GM19239 (cell line): Measurements from ENCODE around the gene NBEA.
"Not testable (repeated sequence)": the region's sequence is repeated elsewhere in the genome, so short reads cannot be mapped to it uniquely, and the experiment has no call there.

Experiments
- DNase-seq: peaks from one replicate; pipeline ENCODE4 v3.0.0; 2011; ENCODE audit warnings: low spot score; ENCODE audit not compliant: insufficient read length
- FAIRE-seq: peaks from 2 replicates; lab custom pipeline; 2011; peaks lifted over from hg19 to GRCh38; lab: Jason Lieb, UNC

The NBEA gene

DNA sequence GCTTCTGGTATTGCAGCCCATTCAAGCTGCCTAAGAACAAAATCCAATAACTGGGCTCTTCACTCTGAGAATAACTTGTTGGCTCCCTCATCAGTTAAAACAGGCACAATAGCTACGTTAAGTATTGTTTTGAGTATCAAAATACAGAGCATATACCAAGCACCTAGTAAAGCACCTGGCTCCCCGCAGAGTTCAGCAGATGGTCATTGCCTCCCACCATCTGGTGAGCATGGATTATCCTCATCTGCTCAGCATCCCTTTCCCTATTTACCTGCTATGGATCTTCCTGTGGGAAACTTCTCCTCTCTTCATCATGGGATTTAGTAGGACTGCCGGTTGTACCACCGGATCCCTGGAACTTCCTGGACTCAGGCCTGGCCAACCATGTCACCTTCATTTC, 733.6 kb downstream of the NBEA start:
- DNase-seq (no peak), FAIRE-seq (no peak)

DNA sequence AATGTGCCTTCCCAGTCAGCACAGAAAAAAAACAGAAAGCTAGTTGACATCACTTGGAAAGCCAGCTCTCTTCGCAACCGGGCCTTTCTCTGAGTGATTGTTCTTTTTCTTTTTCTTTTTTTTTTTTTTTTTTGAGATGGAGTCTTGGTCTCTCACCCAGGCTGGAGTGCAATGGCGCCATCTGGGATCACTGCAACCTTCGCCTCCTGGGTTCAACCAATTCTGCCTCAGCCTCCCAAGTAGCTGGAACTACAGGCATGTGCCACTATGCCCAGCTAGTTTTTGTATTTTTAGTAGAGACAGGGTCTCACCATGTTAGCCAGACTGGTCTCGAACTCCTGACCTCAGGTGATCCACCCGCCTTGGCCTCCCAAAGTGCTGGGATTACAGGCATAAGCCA, 735.8 kb downstream of the NBEA start:
- not testable (repeated sequence) for FAIRE-seq

DNA sequence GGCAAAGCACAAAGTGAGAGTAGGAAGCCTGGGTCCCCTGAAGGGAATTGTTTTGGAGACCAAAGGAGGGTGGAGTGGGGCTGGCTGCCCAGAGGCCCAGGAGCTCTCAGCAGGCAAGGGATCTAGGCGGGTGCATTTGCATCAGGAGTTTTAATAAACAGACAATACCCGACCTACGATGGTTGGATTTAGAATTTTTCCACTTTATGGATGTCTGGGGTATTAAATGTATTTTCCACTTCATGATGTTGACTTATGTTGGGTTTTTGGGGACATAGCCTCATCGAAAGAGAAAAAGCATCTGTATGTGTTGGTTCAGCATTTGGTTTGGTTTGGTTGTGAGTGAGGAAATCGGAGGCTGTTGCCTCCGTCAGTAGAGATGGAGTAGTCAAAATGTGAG, 739.6 kb downstream of the NBEA start:
- DNase-seq (no peak), FAIRE-seq (no peak)

More for the DNA sequence above, 735.8 kb downstream of the NBEA start:
- not testable (repeated sequence) for DNase-seq

- no peak for DNase-seq
- no peak for FAIRE-seq
Measured at GRCh38 chr13:35684432-35684831, 742.4 kb downstream of the NBEA start.

DNA sequence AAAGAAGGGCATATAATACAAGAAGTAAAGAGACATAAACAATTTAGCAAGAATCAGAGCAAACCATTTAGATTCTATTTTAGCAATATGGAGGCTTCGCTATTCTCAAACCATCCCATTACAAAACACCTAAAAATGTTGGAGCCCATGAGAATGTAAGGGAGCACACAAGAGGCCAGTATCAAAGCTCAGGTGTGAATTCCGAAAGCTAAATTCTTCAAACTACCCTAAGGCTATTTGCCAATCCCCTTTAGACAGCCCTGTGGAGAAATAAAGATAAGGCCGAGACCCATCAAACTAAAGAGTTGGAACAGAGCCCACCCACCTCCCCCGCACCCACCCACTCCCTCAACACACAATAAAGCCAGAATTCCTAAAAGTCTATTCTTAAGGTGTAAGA, 745.3 kb downstream of the NBEA start:
- FAIRE-seq = no peak
- DNase-seq = no peak

DNA sequence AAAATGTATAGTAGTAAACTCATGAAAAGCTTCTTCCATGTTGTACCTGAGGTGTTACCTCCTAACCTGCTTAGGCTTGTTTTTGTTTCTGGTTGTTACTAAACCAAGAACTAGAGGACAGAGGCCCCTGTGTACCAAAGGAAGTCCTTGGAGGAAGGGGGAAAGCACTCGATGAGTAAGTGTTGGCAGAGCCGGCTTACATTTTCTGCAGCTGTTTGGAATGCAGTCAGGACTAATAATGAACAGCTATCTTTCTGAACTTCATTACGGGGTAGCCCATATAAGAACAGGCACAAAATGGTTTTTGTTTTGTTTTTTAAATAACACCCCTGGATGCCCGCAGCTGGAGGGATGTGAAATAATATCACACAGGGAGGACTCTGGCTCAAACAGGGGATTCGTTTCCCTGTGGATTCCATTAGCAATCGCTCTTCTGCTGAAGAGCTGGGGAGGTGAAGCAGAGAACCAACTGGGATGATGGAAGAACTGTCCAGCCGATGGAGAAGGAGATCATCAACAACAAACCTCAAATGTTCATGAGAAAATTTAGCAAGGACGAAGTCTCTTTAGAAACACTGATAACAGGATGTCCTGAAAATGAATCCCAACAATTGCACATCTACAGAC, 748.6 kb downstream of the NBEA start:
- DNase-seq (no peak), FAIRE-seq (no peak)

DNA sequence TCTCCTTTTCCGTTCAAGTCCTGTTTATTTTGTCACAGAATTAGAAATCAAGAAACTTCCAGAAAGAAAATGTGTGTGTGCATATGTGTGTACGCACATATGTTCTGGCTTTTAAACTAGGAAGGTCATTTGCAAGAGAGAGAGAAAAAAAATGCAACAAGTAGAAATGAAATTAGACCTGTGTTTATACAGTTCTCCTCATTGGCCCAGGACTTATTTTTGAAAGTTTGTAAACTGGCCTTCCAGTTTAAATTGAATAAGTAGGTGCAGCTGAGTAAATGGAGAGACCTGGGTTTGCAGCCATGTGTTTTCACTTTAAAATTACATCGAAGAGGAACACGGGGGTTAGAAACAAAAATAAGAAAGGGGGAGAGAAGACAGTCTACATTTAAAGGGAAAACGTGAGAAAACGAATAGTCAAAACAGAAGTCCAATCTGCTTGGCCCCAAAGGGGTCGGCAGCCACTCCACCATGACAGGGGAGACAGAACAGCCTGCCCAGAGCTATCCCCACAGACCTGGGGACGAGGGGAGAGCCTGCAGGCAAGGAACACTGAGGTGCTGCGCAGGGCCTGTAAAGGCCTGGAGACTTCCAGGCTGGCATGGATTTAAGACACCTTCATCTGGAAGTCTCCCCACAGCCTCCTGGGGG, 751.2 kb downstream of the NBEA start:
- no peak for FAIRE-seq

GRCh38 chr13:35694031-35694430, 752.0 kb downstream of the NBEA start:
- DNase-seq (no peak), FAIRE-seq (no peak)

More for the DNA sequence above, 751.2 kb downstream of the NBEA start:
- DNase-seq = no peak

DNA sequence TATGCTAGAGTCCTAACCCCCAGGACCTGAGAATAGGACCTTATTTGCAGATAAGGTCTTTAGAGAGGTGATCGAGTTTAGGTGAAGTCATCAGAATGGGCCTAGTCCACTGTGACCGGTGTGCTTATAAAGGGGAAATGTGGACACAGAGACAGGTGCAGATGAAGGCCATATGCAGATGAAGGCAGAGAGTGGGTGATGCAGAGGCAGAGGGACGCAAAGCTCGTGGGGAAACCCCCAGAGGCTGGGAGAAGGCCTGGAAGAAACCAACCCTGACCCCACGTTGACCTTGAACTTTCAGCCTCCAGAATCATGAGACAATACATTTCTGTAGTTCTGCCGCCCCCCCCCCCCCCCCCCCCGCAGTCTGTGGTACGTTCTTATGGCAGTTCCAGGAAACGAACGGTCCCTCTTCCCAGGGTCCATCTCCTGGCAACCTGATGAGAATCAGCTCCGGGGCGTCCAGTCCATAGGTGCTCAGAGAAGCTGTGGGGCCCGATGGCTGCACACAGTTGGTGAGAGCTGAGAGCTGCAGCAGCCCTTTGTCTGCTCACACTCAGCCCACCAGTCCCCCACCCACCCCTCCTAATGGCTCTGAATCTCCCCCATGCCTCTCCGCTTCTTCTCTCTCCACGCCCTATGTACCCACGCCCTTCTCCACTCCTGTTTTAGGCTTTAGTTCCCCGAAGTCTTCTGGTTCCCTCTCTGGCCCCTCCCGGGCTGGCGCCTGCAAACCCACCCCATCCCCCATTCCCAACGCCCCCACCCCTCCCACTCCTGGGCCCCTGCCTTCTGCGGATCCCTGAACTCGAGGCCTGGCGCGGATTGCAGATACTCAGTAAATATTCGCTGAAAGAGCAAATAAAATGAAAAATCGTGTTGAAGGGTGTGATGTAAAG, 752.7 kb downstream of the NBEA start:
- no peak for FAIRE-seq
- no peak for DNase-seq

DNA sequence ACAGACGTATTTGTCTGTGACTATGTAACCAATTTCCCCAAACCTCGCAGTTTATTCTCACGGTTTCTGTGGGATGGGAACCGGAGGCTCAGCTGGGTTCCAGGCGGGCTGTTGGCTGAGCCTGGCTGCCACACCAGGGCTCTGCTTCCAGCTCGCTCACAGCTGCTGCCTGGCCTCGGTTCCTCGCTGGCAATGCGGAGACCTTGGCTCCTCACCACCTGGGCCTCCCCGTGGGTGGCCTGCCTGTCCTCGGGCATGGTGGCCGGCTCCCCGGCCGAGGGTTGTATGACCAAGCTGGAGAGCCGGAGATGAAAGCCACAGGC, 753.3 kb downstream of the NBEA start:
- DNase-seq = no peak
- FAIRE-seq = no peak

GRCh38 chr13:35697186-35697730, 755.2 kb downstream of the NBEA start:
- FAIRE-seq (no peak), DNase-seq (no peak)

DNA sequence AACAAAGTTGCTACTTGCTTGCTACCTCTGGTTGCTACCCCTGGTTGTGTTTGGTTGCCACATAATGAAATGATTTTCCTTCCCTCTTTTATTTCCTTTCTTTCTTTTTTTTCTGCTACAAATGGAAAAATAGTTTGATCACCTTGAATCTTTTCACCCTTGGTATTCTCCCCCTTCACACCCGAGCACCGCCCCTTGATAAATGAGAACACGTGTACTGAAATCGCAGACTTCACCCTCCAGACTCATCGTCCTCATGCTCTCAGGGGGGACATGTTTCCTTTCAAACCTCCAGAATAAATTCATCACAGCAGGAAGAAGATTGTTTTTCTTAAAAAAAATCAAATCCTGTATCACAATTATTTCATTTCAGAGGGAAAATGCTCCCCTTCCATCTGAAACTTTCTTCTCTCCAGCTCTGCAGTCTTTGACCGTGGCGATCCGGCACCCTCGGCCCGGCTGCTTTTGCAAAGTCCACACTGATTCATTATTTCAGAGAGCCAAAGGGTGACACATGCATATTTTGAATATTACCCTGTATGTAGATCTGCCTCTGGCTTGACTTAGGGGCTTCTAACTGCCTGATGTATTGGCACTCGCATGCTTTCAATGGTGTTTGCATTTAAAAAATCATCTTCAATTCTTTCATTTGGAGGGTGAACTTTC, 757.0 kb downstream of the NBEA start:
- FAIRE-seq (no peak), DNase-seq (no peak)

DNA sequence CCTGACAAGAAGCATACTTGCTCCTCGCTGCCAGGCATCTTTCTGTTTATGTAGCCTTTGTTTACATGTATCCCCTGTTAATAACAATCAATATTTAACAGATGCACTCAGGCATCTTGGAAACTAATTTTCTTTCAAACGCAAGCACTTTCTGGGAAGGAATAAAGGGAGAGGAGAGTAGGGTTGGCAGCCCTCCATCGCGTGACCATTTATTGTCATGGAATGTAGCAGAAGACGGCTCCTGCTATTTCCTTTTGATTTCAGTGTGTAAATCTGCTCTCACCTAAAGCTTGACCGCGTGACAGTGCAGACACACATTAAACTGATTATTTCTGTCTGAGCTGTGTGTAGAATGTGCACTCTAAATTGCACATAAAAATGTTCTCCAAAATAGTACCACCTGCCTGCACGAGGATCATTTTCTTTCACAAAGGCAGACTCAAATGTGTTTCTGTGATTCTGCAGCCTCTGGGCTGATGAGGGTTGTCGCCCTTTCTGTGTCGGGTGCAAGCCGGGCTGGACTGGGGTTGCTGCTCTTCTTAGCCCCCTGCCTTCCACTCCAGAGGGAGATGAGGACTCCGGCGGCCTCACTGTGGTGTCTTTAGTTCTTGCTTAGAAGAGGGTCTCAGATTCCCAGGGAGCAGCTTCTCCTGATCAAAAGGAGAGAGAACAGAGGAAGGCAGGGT, 757.9 kb downstream of the NBEA start:
- DNase-seq (no peak), FAIRE-seq (no peak)

DNA sequence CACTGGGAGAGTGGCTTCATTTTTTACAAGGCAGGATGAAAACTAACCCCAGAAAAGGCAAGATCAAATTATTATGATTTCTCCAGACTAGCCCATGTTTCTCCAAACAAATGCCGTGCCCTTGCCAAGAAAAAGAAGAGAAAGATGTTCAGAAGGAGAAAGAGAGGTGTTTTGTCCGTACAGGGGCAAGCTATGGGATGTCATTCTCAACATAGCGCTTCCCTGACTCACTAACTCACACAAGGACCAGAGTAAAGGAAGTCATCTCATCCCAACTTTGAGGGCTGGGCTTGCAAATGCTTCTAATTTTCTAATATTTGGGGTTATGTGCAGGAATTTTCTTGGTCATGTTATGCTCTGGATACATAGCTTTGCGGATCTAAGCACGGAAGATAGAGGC, 758.6 kb downstream of the NBEA start:
- FAIRE-seq (no peak), DNase-seq (no peak)

- DNase-seq (no peak), FAIRE-seq (no peak)
Measured at GRCh38 chr13:35702316-35702715, 760.2 kb downstream of the NBEA start.

DNA sequence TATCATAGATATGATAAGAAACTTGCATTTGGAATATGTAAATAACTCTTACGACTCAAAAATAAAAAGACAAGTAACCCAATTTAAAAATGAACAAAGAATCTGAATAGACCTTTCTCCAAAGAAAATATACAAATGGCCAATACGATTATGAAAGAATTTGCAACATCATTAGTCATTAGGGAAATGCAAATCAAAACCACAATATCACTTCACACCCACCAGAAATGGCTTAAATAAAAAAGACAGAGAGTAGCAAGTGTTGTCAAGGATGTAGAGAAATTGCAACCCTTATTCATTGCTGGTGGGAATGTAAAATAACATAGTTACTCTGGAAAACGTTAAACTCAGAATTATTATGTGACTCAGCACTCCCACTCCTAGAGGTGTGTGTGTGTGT, 761.0 kb downstream of the NBEA start:
- FAIRE-seq (no peak), DNase-seq (no peak)

DNA sequence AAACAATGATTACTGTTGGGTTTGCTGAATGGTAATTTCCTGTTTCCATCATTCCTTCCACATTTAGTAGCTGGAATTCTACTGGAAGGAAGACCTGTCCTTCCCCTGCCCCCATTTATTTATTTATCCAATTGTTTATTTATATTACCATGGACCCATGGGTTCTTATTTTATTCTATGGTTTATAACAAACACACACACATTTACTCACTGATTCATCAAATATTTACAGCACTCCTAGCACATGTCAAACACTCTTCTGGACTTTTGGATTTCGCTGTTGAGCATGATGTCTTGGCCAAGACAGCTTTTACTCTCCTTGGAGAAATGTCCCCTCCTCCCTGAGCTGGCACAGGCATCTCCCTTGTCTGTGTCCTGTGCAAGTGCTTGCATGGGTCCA, 762.3 kb downstream of the NBEA start:
- FAIRE-seq (no peak), DNase-seq (no peak)

DNA sequence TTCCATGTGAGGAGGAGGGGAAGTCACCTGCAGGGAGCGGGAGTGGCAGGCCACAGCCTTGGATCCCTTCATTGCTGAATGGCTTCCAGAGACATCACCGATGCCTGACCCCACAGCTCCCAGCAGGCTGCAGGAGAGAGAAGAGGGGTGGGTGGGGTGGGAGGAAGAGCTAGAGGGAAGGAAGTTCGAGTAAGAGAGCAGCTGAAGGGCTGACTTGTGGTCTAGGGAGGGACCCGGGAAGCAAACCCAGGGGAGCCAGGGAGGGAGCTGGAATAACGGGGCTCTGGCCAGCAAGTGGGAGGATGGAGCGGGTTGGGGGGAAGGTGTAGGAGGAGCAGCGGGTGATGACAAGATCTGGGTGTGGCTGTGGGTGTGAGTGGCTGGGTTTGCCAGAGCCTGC, 764.2 kb downstream of the NBEA start:
- FAIRE-seq (no peak), DNase-seq (no peak)

- DNase-seq = no peak
- no peak for FAIRE-seq
Measured at GRCh38 chr13:35706721-35707120, 764.7 kb downstream of the NBEA start.

DNA sequence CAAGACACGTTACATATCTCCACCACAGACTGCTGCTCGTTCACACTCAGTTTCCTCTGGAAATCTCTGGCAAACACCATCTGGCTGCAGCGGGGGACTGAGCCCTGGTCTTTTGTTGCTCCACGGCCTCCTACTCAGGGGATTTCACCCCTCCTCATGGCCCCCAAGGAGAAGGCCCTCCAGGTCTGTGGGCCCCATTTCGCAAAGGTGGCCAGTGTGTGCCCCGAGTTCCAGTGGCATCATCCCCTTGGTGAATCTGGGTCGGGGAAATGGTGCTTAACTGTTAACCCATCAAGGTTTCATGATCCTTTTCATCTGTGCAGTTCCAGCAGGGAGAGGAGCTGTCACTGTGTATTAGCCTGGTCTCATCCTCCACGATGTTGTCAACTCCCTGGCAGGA, 769.8 kb downstream of the NBEA start:
- no peak for DNase-seq
- FAIRE-seq = no peak
